Cortex of kidney (tissue), 1 donor: ENCODE data around the gene DPF3.
"Not testable (repeated sequence)": the region's sequence is repeated elsewhere in the genome, so short reads cannot be mapped to it uniquely, and the experiment has no call there.

Experiments
- DNase-seq: peaks from one replicate; lab custom pipeline; 2025; lab: John Stamatoyannopoulos, UW

The DPF3 gene

GRCh38 chr14:72880820-72881219, 13.1 kb downstream of the DPF3 start:
- DNase-seq: no peak

GRCh38 chr14:72880164-72880563, 13.7 kb downstream of the DPF3 start:
- no peak for DNase-seq

GRCh38 chr14:72879431-72879830, 14.5 kb downstream of the DPF3 start:
- DNase-seq: no peak

- DNase-seq: no peak
Measured at GRCh38 chr14:72878746-72879145, 15.2 kb downstream of the DPF3 start.

GRCh38 chr14:72876710-72877063, 17.2 kb downstream of the DPF3 start:
- no peak for DNase-seq

- DNase-seq: no peak
Measured at GRCh38 chr14:72876005-72876709, 17.7 kb downstream of the DPF3 start.

GRCh38 chr14:72870878-72871277, 23.0 kb downstream of the DPF3 start:
- not testable (repeated sequence) for DNase-seq

GRCh38 chr14:72869407-72870329, 24.2 kb downstream of the DPF3 start:
- no peak for DNase-seq

GRCh38 chr14:72868500-72868899, 25.4 kb downstream of the DPF3 start:
- no peak for DNase-seq

GRCh38 chr14:72864712-72865365, 29.1 kb downstream of the DPF3 start:
- no peak for DNase-seq

- no peak for DNase-seq
Measured at GRCh38 chr14:72863216-72864006, 30.5 kb downstream of the DPF3 start.

GRCh38 chr14:72856530-72857266, 37.2 kb downstream of the DPF3 start:
- no peak for DNase-seq

GRCh38 chr14:72855913-72856312, 38.0 kb downstream of the DPF3 start:
- DNase-seq: no peak

- no peak for DNase-seq
Measured at GRCh38 chr14:72852194-72852593, 41.7 kb downstream of the DPF3 start.

- no peak for DNase-seq
Measured at GRCh38 chr14:72851635-72852034, 42.3 kb downstream of the DPF3 start.

- no peak for DNase-seq
Measured at GRCh38 chr14:72850360-72850759, 43.5 kb downstream of the DPF3 start.

- no peak for DNase-seq
Measured at GRCh38 chr14:72849222-72849621, 44.7 kb downstream of the DPF3 start.

GRCh38 chr14:72847721-72848120, 46.2 kb downstream of the DPF3 start:
- DNase-seq: no peak

- no peak for DNase-seq
Measured at GRCh38 chr14:72845683-72846082, 48.2 kb downstream of the DPF3 start.

GRCh38 chr14:72845196-72845595, 48.7 kb downstream of the DPF3 start:
- DNase-seq: no peak

GRCh38 chr14:72844524-72844923, 49.4 kb downstream of the DPF3 start:
- DNase-seq: no peak
